ENCODE data around the gene KIAA0513.
A peak's percentile ranks its signal among the peaks of the same experiment; 100 is the strongest.
"Not testable (repeated sequence)": the region's sequence is repeated elsewhere in the genome, so short reads cannot be mapped to it uniquely, and the experiment has no call there.

Gene KIAA0513

DNA sequence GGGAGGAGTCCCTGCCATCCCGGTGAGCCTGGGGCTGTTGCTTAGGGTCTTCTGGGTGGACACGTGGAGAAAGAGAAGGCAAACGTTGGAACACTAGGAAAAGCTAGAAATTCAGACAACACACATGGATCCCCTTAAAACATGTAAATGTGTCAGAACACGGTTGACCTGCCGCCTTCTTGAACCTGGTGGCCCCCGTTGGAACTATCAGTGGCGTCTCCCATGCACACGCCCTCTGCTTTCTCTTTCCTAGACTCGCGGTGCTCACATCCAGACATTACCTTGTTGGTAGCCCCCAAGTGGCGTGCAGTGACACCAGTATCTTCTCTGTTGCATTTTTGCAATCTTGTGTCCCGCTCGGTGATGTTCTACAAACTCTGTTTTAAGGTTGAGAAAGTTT, 66.1 kb downstream of the KIAA0513 start:
- DNase-seq, result no peak

GRCh38 chr16:85094176-85094805, 66.7 kb downstream of the KIAA0513 start:
- DNase-seq, result no peak

GRCh38 chr16:85094812-85095211, 67.2 kb downstream of the KIAA0513 start:
- DNase-seq, result no peak

DNA sequence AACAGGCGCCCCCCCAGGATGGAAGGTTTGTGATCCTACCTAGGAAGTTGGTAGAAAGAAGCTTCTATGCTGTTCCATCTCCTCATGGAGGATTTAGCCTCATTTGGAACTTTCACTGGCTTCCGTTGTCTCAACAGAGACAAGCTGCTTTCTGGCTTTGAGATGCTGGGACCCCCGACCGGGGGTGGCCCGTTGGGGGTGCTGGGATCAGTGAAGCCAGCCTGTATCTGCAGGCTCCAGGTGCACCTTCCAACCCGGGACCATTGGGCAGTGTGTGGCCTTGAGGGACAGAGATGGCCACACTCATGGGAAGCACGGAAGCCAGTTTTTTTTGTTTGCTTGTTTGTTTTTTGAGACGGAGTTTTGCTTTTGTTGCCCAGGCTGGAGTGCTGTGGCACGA, 69.3 kb downstream of the KIAA0513 start:
- no peak for DNase-seq

DNA sequence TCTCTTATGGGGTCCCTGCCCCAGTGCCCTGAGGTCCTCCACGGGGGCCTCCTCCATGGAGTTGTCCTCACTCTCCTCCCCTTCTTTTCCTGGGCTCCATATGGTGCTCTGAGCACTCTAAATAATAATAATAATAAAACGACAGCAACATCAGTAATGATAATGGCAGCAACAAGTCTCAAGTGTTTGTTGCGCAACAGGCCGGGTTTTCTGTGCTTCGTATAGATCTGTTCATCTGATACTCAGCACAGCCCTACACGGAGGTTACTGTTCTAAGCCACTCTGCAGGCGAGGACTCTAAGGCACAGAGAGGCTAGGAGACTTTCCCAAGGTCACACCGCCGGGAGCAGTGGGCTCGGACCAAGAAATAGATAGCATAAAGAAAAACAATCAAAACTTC, 71.0 kb downstream of the KIAA0513 start:
- no peak for DNase-seq

- DNase-seq, result no peak
Observed at GRCh38 chr16:85100265-85100664, 72.7 kb downstream of the KIAA0513 start.

GRCh38 chr16:85101956-85102630, 74.5 kb downstream of the KIAA0513 start:
- DNase-seq, result no peak

DNA sequence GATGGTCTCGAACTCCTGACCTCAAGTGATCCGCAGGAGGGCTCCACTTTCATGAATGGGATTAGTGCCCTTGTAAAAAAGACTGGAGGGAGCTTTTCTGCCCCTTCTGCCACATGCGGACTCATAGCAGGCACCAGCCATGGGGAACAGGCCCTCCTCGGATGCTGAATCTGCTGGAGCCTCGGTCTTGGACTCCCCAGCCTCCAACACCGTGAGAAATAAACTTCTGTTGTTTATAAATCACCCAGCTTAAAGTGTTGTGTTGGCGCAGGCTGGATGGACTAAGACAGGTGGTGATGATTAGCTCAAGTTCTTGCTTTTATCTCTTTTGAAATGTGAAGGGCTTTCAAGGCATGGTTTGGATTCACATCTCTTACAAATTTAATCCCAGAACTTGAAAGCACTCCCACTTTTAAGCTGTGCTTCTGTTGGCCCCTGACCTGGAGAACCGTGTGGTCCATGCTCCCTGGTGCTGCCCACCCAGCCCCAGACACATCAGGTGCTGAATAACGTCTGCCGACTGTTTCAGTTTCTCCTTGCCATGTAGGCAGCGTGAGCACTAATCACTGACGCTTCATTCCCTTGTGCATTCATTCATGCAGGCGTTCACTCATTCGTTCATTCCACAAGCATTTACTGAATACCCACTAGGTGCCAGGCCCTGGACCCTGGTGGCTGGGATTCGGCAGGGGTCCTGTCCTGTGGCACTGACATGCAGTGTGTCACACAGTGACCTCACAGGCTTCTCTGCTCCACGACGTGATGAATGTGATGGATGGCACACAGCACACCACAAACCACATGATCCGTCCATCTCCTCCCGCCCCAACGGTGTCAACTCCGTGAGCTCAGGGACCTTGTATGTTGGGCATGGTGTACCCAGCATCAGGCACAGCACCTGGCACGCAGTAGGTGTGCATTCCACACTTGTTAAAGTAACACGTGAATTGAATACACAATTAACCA, 75.8 kb downstream of the KIAA0513 start:
- DNase-seq, result no peak

- no peak for DNase-seq
Observed at GRCh38 chr16:85104147-85104546, 76.6 kb downstream of the KIAA0513 start.

DNA sequence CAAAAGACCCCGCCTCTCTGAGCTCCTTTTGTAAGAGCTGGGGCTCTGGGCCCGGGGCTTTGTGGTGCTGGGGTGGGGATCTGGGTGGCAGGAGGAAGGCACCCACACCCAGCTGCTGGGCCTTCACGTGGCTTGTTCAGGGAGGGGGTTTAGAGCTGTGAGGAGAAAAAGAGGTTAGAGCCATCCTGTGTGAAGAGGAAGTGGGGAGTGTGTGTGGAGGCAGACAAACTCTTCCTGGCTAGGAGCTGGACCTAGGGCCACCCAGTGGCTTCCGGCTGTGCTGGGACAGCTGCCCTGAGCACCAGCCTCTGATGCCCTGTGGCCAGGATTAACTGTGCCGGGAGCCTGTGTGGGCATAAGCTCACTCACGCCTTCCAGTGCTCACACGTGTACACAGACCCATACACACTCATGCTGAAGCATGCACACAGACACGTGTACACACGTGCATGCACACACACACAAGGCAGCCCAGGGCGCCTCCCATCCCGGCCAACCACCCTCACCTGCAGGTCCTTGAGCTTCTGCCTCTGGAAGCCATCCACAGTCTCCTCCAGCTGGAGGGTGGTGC, 77.3 kb downstream of the KIAA0513 start:
- no peak for DNase-seq

GRCh38 chr16:85105475-85105874, 77.9 kb downstream of the KIAA0513 start:
- DNase-seq, result no peak

GRCh38 chr16:85107083-85107482, 79.5 kb downstream of the KIAA0513 start:
- DNase-seq, result no peak

GRCh38 chr16:85107532-85107931, 79.9 kb downstream of the KIAA0513 start:
- no peak for DNase-seq

- DNase-seq, result no peak
Observed at GRCh38 chr16:85110105-85110504, 82.5 kb downstream of the KIAA0513 start.

- DNase-seq, result no peak
Observed at GRCh38 chr16:85111184-85111583, 83.6 kb downstream of the KIAA0513 start.

DNA sequence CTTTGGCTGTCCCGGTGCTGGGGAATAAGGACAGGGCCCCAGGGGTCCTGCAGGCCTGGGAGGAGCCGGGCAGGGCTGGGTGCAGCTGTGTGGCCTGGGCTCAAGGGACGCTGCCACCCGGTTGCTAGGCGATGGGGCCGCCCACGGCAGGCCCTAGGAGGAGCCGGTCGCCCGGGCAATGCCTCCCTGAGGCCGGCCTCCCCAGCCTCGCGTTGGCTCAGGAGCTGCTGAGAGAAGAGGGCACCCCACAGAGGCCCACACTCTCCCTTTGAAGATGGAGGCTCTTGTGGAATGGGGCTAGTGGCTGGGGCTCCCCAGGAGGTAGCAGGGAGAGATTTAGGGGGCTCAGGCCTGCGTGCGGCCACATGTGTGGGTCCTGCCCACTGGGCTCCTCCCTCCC, 84.8 kb downstream of the KIAA0513 start, which contains the start of gene CIBAR2:
Gene CIBAR2 (minus strand): TSS at position 109 of the 400 bp plus-strand sequence. CDS start 120 bp downstream, outside the sequence.
- peak; percentile 17 for DNase-seq

DNA sequence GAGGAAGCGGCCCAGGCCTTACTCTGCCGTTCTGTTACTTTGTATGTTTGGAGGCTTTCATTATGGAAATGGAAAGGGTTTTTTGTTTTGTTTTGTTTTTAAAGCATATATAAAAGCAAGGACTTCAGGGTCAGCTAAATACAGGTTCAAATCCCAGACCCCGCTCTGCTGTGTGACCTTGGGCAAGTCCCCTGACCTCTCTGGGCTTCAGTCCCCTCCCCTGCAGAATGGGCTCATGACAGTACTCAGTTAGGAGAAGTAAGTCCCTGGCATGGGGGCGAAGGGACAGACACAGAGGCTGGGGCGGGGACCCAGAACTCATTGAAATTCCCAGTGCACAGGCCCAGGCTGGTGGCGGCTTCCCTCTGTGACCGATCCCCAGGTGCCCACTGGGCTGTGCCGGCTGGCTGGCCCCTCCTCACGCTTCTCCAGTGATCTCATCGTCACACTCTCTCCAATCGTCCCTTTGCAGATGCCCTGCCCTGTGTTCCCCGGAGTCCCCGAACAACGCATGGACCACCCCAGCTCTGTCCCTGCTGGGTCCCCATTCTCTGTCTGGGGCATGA, 85.7 kb downstream of the KIAA0513 start:
- DNase-seq, result no peak

DNA sequence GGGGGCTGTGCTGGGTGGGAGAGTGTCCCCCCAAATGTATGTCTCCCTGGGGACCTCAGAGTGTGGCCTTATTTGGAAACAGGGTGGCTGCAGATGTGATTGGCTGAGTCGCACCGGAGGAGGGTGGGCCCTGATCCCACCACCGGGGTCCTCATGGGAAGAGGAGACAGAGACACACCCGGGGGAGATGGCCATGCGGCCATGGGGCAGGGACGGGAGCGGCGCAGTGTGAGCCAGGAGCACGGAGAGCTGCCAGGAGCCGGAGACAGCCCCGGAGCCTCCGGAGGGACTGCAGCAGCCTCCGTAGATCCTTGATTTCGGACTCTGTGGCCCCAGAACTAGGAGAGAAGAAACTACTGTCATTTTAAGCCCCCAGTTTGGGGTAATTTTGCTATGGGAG, 86.3 kb downstream of the KIAA0513 start:
- no peak for DNase-seq

DNA sequence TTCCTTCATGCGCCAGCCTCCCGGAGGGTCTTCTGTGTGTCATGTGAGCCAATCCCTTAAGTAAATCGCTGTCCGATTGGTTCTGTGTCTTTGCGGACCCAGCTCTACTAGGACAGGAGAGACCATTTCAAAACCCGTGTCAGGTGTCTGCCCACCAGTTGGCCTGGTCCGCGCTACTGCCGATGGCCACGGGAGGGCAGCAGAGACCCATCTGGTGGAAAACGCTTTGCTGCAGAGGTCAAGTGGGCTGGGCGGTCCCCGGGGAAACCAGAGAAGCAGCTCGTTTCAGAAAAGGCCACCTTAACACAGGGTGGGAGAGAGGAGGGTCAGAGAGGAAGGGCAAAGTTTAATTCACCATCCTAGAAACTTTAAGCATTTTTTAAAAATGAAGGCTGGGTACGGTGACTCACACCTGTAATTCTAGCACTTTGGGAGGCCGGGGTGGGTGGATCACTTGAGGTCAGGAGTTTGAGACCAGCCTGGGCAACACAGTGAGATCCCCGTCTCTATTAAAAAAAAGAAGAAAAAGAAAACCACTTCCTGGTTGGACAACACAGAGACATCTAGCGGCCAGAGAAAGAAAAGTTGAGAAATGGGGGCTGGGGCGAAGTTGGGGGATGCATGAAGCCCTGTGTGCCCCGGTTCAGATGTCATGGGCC, 87.4 kb downstream of the KIAA0513 start:
- peak; percentile 80 for DNase-seq

DNA sequence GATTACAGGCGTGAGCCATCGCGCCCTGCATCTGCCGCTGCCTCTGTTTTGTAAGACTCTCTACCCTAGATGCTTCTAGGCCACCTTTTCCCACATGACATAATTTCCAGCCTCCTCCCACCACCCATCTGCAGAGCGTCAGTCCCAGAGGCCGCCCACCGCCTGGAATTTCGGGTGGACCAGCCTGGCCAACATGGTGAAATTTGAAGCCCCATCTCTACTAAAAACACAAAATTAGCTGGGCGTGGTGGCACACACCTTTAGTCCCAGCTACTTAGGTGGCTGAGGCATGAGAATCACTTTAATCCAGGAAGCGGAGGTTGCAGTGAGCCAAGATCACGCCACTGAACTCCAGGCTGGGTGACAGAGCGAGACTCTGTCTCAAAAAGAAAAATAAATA, 89.8 kb downstream of the KIAA0513 start:
- DNase-seq, result no peak

DNA sequence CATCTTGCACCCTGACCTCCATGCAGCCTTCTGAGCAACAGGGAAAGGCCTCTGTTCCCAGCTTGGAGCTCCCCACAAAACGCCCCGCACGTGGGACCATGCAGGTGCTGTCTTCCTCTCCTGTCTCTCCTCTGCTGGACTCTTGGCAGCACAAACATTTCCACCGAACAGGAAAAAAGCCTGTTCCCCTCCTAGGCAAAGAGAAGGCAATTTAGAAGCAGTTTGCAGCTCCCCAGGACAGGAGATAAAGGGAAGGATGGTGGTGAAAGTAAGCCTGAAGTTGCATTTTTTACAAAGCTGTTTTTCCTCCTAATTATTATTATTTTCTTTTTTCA, 92.4 kb downstream of the KIAA0513 start:
- DNase-seq, result no peak

DNA sequence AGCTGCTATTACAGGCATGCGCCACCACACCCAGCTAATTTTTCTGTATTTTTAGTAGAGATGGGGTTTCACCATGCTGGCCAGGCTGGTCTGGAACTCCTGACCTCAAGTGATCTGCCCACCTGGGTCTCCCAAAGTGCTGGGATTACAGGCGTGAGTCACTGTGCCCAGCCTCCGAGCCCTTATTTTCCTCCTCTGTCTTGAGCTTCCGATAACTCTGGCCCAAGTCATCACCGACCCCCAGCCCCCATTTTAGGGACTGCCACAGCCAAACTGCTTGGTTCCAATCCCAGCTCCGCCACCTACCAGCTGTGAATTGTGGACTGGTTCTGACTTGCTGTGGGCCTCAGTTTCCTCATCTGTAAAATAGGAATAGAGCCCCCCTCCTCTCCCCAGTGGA, 95.8 kb downstream of the KIAA0513 start:
- not testable (repeated sequence) for DNase-seq
